NCI-H748 (cell line): ENCODE data around the gene IGFN1.
A peak's percentile ranks its signal among the peaks of the same experiment; 100 is the strongest.
"Not testable (repeated sequence)": the region's sequence is repeated elsewhere in the genome, so short reads cannot be mapped to it uniquely, and the experiment has no call there.

Experiments
- DNase-seq: peaks from one replicate; lab custom pipeline; 2025; ENCODE audit not compliant: unreplicated experiment; lab: John Stamatoyannopoulos, UW

IGFN1 gene

DNA sequence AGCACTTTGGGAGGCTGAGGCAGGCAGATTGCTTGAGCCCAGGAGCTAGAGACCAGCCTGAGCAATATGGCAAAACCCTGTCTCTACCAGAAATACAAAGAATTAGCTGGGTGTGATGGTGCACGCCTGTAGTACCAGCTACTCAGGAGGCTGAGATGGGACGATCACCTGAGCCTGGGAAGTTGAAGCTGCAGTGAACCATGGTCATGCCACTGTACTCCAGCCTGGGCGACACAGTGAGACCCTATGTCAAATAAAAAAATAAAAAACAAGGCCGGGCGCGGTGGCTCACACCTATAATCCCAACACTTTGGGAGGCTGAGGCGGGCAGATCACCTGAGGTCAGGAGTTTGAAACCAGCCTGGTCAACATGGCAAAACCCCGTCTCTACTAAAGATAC is 27.6 kb upstream of the IGFN1 start:
- not testable (repeated sequence) for DNase-seq

DNA sequence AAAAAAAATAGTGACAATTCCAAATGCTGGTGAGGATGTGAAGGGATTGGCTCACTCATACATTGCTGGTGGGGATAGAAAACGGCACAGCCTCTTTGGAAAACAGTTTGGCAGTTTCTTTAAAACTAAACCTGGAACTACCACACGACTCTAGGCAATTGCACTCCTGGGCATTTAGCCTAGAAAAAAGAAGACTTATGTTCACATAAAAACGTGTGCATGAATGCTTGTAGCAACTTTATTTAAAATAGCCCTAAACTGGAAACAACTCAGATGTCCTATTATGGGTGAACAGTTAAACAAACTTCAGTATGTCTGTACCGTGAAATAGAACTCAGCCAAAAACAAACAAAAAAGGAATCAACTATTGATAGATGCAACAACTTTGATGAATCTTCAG is 26.9 kb upstream of the IGFN1 start:
- no peak for DNase-seq

- peak; percentile 59 for DNase-seq
Measured at GRCh38 chr1:201164645-201165044, 26.0 kb upstream of the IGFN1 start.

- DNase-seq: peak; percentile 84
Measured at GRCh38 chr1:201167041-201167991, 23.3 kb upstream of the IGFN1 start.

DNA sequence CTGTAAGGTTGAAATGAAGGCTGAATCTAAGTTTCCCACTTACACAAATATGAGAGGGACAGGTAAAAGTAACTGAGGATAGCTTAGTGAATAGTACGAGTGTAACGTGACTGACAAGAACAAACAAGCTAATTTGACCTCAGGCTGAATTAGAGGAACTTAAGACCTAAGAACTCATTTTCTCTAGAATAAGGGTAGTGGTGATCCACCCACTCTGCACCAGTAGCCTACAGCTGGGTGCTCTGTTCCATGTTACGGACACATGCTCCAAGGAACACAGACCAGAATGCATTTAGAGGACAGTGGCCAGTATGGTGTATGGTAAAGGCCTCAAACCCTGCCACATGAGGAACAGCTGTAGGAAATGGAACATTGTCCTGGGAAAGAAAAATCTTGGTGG is 21.4 kb upstream of the IGFN1 start:
- no peak for DNase-seq

- no peak for DNase-seq
Measured at GRCh38 chr1:201169971-201170532, 20.6 kb upstream of the IGFN1 start.

- peak; percentile 83 for DNase-seq
Measured at GRCh38 chr1:201170533-201171062, 20.0 kb upstream of the IGFN1 start.

- peak; percentile 68 for DNase-seq
Measured at GRCh38 chr1:201171063-201172036, 19.3 kb upstream of the IGFN1 start.

- no peak for DNase-seq
Measured at GRCh38 chr1:201172326-201172725, 18.3 kb upstream of the IGFN1 start.

- DNase-seq: no peak
Measured at GRCh38 chr1:201172999-201173610, 17.5 kb upstream of the IGFN1 start.

DNA sequence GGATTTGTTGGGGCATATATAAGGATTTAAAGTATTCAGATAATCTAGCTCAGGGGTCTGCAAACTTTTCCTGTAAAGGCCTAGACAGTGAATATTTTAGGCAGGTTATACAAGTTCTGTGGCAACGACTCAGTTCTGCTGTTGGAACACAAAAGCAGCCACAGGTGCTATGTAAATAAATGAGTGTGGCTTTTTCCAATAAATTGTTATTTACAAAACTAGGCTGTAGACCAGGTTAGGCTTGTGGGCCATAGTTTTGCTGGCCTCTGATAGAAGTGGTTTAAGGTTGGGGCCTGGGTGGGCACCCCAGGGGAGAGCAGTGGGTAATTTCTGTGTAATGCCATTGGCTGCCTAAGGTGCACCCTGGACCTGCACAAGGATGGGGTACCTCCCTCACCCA is 16.9 kb upstream of the IGFN1 start:
- no peak for DNase-seq

DNA sequence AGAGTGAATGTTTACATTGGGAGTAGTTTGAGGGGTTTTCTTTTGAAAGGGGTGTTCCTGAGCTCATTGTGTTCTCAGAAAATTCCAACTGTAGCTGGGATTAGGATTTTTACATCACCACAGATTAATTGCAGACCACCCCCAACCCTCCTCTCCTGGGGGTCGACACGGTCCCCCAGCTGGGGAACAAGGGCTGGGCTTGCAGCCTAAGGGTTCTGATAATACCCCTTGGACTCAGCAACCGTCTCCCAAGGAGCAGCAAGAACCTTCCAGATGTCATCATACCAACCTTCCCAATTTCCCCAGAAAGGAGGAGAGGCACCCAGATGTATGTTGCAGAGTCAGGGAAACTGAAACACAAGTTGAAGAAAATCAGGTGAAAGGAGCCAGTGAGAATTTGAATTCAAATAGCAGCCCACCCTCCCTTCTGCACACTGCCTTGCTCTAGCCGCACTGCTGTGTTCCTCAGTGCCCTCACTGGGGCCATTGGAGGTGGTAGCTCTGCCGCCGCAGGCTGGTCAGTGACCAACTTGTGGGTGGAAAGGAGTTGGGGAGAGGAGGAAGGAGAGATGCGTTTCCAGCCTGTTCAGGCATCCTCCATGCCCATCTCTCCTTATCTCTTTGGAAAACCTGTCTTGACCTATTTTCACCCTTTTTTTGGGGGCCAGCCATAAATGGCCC is 14.7 kb upstream of the IGFN1 start:
- DNase-seq: no peak

DNA sequence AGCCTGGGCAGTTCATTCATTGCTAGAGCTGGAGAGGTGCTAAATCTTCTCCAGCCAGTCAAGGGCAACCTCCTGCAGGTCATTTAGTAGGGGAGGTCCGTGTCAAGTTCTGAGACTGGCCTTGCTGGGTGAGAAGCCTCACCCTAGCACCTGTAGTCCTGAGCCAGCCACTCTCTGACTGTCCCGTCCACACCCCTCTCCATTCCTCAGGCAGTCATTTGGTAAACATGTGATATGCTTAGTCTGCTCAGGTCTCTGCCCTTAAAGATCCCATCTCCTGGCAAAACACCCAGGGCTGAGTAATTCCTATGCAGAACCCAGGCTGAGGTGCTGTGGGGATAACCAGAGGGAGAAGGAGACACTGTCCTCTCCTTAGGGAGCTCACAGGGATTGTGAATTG is 13.7 kb upstream of the IGFN1 start:
- DNase-seq: no peak

GRCh38 chr1:201178718-201179117 is 11.9 kb upstream of the IGFN1 start:
- DNase-seq: no peak

GRCh38 chr1:201180141-201180540 is 10.5 kb upstream of the IGFN1 start:
- no peak for DNase-seq

GRCh38 chr1:201180901-201181300 is 9.7 kb upstream of the IGFN1 start:
- no peak for DNase-seq

GRCh38 chr1:201181323-201181722 is 9.3 kb upstream of the IGFN1 start:
- DNase-seq: no peak

GRCh38 chr1:201181726-201182125 is 8.9 kb upstream of the IGFN1 start:
- peak; percentile 40 for DNase-seq

DNA sequence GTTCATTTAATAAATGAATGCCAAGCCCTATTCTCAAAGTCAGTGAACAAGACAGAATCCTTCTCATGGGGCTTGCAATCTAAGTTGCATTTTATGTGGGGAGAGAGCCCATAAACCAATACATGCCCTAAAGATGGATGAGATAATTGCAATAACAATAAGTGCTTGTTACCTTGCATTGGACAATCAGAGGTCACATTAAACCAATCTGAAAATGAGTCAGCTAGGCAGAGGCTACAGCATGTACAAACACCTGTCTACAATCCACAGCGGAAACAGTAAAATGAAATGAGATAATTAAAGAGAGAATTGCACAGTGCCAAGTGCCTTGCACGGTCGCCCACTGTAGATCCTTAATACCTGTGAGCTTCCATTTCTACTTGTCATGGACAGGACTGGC is 7.4 kb upstream of the IGFN1 start:
- peak; percentile 51 for DNase-seq

- DNase-seq: no peak
Measured at GRCh38 chr1:201183753-201184152, 6.9 kb upstream of the IGFN1 start.
